Muscle layer of duodenum (tissue), 2 donors: Measurements from ENCODE around the gene IL12A.

ENCODE experiments used
- H3K27ac ChIP-seq: one replicate; pipeline ENCODE4 v1.7.0; 2013; ENCODE audit warnings: mild to moderate bottlenecking, low read length
- H3K27me3 ChIP-seq: one replicate; pipeline ENCODE4 v1.7.0; 2013; ENCODE audit warnings: low read depth, mild to moderate bottlenecking, control low read depth, low read length
- H3K36me3 ChIP-seq, 2 donors: one replicate each; pipeline ENCODE4 v1.7.0; 2013; ENCODE audit warnings: low read length in 2 of 2, control low read depth in 1 of 2, mild to moderate bottlenecking in 1 of 2; ENCODE audit not compliant: insufficient read depth in 2 of 2, control insufficient read depth in 1 of 2
- H3K4me1 ChIP-seq, 2 donors: one replicate each; pipeline ENCODE4 v1.7.0; 2013; ENCODE audit warnings: low read length in 2 of 2, mild to moderate bottlenecking in 2 of 2, control low read depth in 1 of 2, moderate library complexity in 1 of 2; ENCODE audit not compliant: insufficient read depth in 2 of 2, control insufficient read depth in 1 of 2
- H3K4me3 ChIP-seq, 2 donors: one replicate each; pipeline ENCODE4 v1.7.0; 2013; ENCODE audit warnings: low read length in 2 of 2, low read depth in 1 of 2, mild to moderate bottlenecking in 1 of 2
- H3K9me3 ChIP-seq, 2 donors: one replicate each; pipeline ENCODE4 v1.7.0; 2013; ENCODE audit warnings: low read length in 2 of 2, control low read depth in 1 of 2, mild to moderate bottlenecking in 1 of 2; ENCODE audit not compliant: control insufficient read depth in 1 of 2
- donor health status: healthy.

The IL12A gene

DNA sequence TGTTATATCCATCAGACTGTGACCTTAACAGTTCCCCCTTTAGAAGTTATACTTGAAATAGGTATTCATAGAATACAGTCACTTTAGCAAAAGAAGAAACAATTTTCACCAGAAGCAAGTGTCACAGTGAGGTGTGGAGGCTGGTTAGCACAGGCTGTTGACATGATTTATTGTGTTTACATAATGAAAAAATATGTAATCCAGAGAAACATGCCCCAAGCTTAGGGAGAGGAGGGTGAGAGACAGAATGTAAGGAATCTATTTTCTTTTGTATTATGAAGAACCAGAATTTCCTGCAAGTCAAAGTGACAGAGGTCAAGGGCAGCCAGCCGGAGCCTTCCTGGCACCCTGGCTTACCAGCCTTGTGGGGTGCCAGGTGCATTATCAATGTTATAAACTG is 4.0 kb downstream of the IL12A start:
- Histone ChIP-seq H3K27ac (no peak overlapping the region), H3K27me3 (no peaks in the 10 kb centered on the region), H3K4me3 (no peak overlapping the region)

DNA sequence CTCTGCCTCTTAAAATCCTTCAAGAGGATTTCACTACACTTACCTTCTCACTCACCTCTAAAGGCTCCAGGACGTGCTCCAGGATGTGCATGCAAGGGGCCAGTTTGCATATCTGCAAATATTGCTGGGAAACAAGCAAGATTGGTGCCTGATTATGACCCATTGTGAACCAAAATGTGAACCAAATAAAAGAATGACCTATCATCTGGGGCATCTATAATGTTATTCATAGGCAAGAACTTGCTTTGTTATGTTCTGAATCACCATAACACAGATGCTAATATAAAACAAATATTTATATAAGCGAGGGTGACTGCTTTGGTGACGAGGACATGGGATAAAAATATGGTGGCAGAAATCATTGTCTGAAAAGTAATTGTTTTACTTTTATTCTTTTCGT is 5.5 kb downstream of the IL12A start:
- no peak overlapping the region for H3K27ac ChIP-seq
- no peaks in the 10 kb centered on the region for H3K36me3 ChIP-seq
- no peaks in the 10 kb centered on the region for H3K27me3 ChIP-seq
- H3K4me3 ChIP-seq = no peak overlapping the region
- H3K4me1 ChIP-seq = peaks cover 0 to 23% of the 10 kb centered on the region in 2 donors
- H3K9me3 ChIP-seq = no peaks in the 10 kb centered on the region

More for the DNA sequence above, 4.0 kb downstream of the IL12A start:
- Histone ChIP-seq H3K4me1 (peaks cover 0 to 23% of the 10 kb centered on the region in 2 donors), H3K36me3 (no peaks in the 10 kb centered on the region), H3K9me3 (no peaks in the 10 kb centered on the region)

DNA sequence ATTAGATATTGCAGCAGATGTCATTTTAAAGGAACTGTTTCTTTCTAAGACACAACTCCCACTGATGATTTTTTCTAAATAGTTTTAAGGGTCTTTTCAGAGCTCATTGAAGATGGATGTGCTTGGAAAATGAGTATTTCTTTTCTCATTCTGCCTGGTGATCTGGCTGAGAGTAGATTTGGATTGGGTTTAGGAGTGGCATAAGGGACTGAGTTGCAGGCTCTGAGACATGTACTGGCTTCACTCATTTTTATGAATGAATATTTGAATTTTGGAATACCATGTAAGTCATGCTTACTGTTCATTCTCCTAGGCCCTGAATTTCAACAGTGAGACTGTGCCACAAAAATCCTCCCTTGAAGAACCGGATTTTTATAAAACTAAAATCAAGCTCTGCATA is 6.5 kb downstream of the IL12A start:
- Histone ChIP-seq H3K9me3 (no peaks in the 10 kb centered on the region), H3K36me3 (no peaks in the 10 kb centered on the region), H3K4me3 (no peak overlapping the region), H3K27ac (no peak overlapping the region), H3K27me3 (no peaks in the 10 kb centered on the region), H3K4me1 (peaks cover 0 to 15% of the 10 kb centered on the region in 2 donors)

DNA sequence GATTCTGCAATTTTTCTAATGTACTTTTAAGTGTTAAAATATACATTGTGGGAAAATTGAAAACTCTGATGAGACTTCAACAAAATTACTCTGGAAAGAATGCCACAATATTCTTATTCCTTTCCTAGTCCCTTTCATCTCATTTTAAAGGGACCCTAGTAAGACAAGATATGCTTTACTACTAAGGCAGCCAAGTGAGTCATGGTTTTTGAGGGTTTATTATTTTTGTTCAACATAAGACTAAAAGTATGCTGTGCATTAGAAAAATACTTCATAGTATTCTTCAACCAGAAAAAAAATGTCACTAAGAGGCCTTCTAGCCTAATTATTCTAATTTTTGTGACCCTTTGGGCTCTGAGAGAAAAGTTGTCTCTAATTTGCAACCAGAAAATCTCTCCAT is 7.4 kb downstream of the IL12A start:
- no peak overlapping the region for H3K27ac ChIP-seq
- no peak overlapping the region for H3K4me3 ChIP-seq
- H3K27me3 ChIP-seq = no peaks in the 10 kb centered on the region
- no peaks in the 10 kb centered on the region for H3K9me3 ChIP-seq
- peaks cover 0 to 12% of the 10 kb centered on the region in 2 donors for H3K4me1 ChIP-seq
- no peaks in the 10 kb centered on the region for H3K36me3 ChIP-seq

DNA sequence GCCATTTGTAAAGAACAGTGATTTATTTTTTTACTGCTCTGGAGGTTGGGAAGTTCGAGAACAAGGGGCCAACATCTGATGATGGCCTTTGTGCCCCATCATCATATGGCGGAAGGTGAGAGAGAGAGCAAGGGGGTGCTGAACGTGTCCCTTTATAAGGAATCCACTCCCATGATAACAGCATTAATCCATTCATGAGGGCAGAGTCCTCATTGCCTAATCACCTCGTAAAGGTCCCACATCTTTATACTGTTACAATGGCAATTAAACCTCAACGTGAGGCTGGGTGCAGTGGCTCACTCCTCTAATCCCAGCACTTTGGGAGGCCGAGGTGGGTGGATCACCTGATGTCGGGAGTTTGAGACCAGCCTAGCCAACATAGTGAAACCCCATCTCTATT is 8.3 kb downstream of the IL12A start:
- H3K4me3 ChIP-seq = no peak overlapping the region
- no peak overlapping the region for H3K27ac ChIP-seq
- peaks cover 0 to 12% of the 10 kb centered on the region in 2 donors for H3K4me1 ChIP-seq
- no peaks in the 10 kb centered on the region for H3K36me3 ChIP-seq
- no peaks in the 10 kb centered on the region for H3K9me3 ChIP-seq
- H3K27me3 ChIP-seq = no peaks in the 10 kb centered on the region

DNA sequence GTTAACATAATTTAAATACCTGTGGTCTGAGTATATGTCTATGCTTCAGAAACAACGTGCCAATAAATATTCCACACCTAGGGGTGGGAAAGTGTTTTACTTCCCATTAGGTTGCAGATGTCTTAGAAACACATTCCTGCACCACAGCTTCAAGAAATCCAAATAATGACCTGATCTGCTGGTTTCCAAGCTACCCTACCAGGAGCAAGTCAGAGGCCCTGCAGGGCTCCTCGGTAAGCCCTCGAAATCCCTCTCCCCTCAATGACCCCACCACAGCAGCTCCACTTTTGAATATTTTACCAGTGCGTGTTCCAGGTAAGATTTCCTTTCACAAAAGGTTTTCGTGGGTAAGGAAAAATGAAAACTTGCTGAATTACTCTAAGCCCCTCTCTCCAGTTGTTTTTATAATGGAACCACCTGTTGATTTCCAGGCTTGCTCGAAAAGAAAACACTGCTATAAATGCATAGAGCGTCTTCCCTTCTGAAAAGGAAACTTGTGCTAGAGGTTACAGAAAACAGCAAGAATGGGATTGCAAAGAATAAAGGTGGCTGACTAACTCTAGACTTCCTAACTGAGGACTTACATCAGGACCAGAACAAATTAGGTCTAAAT is 12.6 kb downstream of the IL12A start:
- no peaks in the 10 kb centered on the region for H3K9me3 ChIP-seq
- H3K36me3 ChIP-seq = no peaks in the 10 kb centered on the region
- no peaks in the 10 kb centered on the region for H3K4me1 ChIP-seq
- no peaks in the 10 kb centered on the region for H3K27me3 ChIP-seq
- H3K27ac ChIP-seq = no peak overlapping the region
- H3K4me3 ChIP-seq = no peak overlapping the region

DNA sequence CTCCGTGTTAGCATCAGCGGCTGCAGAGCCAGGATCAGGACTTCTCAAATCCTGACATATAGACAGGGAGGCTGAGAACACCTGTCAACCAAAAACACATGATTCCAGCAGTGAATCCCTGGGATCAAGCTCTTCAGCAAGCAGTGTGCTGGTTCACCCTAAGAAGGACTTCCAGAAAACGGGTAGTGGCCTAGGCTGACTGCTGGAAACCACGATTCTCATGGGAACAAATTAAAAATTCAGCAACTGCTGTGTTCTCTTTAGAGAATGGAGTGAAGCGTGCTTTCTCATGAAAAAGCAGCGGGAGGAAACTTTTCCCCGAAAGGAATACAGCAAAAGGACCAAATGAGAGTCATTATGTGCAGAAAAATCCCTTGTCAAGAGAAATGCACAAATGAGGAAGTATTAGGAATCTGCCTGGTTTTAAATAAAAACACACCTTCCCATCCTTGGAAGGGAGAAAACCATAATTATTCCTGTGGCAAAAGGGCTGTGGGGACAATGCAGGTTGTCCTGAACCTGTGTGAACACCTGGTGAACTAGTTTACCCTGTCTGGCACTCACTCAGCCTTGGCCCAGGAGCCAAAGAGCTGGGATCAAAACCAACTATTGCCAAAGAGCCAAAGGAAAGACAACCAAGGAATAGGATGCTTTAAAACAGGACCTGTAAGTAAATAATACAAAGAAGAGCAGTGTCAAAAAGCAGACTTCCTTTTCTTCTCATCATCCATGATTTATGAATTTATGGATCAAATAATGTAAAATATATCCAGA is 13.4 kb downstream of the IL12A start:
- Histone ChIP-seq H3K4me1 (no peaks in the 10 kb centered on the region), H3K27me3 (no peaks in the 10 kb centered on the region), H3K27ac (no peak overlapping the region), H3K36me3 (no peaks in the 10 kb centered on the region), H3K9me3 (no peaks in the 10 kb centered on the region), H3K4me3 (no peak overlapping the region)

DNA sequence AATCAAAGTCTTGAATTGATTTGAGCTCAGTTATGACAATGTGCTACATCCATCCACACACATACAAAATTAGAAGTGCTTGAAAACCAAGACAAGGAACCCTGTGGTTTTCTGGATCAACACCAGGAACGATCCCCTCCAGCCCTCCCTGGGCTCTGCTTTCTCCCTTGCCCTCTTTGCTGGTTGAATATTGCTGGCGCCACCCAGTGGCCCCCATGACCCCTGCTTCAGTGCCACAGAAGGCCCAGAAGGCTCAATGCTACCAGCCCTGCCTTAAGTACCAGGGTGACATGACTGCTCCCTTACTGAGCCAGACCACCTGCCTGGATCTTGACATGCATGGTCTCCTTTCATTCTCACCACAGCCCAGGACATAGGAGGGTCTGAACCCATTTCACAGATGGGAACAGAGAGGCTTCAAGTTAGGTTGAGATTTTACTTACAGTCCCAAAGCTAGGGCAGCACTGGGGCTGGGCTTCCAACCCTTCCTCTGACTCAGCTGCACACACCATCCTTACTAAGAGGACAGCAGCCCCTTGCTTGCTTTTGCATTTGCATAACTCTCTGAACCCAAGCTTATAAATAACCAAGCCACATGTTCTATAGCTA is 15.0 kb downstream of the IL12A start:
- H3K36me3 ChIP-seq = no peaks in the 10 kb centered on the region
- no peaks in the 10 kb centered on the region for H3K9me3 ChIP-seq
- no peaks in the 10 kb centered on the region for H3K27me3 ChIP-seq
- H3K27ac ChIP-seq = no peak overlapping the region
- H3K4me1 ChIP-seq = no peaks in the 10 kb centered on the region
- no peak overlapping the region for H3K4me3 ChIP-seq

DNA sequence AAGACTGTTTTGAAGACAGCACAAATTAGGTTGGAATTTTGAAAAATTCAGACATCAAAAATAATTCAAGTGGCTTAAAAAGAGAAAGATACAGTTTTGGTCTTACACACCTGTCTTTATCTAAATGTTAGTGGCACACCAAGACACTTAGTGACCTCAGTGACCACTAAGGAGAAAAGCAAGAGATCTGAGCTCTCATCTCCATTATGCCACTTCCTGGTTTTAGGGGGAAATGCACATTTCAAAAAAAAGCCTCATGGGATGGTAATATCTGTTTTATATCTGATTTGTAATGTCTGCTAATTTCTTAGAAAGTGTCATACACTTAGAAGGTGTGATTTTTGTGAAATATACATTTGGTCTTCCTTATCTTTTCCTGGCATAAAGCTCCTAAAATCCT is 16.4 kb downstream of the IL12A start:
- H3K27ac ChIP-seq = no peak overlapping the region
- H3K4me1 ChIP-seq = no peaks in the 10 kb centered on the region
- no peak overlapping the region for H3K4me3 ChIP-seq
- no peaks in the 10 kb centered on the region for H3K36me3 ChIP-seq
- no peaks in the 10 kb centered on the region for H3K27me3 ChIP-seq
- H3K9me3 ChIP-seq = no peaks in the 10 kb centered on the region

DNA sequence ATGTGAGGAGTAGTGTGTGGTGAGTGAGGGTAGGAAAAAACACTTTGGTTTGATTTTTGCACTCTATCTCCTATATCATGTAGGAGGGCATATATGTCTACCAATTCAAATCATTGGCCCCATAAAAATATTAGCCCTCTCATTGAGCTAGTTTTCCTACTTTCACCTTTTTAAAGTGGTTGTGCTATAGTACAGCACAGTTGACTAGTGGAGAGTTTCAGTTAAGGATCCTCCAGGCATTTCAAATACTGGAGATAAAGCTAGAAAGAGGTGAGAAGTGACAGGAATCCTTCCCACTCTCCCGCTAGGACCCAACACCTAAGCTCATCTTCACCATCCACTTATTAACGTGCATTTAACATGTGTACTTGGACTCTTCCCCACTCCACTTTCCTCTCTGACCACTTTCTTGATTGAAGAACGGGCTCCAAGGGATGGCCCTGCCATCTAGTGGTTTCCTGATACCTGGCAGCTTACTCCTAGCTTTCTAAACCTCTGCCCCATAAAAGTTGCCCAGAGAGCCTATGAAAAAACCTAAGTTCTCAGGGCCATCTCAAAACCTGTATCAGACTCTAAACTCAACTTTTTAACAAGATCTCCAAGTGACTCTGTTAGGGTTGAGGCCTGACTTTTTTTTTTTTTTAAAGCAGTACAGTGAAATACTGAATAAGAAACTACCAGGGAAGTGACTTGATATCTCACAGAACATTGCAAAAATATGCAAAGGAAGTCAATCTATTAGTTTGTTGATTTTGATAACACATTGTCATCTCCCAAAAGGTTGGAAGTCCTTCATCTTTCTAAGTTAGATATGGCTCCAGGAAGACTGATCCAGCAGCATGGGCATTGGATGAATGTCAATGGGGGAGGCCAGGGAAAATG is 17.9 kb downstream of the IL12A start:
- H3K9me3 ChIP-seq = no peaks in the 10 kb centered on the region
- no peaks in the 10 kb centered on the region for H3K36me3 ChIP-seq
- H3K4me3 ChIP-seq = no peak overlapping the region
- no peaks in the 10 kb centered on the region for H3K4me1 ChIP-seq
- H3K27me3 ChIP-seq = no peaks in the 10 kb centered on the region
- H3K27ac ChIP-seq = no peak overlapping the region

DNA sequence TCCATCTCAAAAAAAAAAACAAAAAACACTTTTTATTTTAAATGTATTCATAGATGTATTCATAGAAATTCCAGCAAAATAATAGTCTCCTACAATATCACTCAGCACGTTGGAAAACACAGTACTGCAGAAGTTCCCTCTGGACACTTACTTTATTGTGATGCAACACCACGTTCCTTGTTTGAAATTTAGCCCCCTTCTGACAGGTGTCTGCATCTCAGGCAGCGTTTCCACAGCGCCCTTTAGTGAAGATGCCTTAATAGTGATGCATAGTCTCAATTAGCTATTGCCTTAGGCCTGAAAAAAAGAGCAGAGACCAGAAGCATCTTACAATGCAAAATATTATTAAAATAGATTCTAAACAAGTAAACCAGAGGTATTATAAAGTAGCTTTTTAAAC is 20.3 kb downstream of the IL12A start:
- Histone ChIP-seq H3K36me3 (no peaks in the 10 kb centered on the region), H3K9me3 (no peaks in the 10 kb centered on the region), H3K4me3 (no peak overlapping the region), H3K4me1 (no peaks in the 10 kb centered on the region), H3K27ac (no peak overlapping the region), H3K27me3 (no peaks in the 10 kb centered on the region)
